ENCODE results near the gene TASOR. TPM values are rescaled to one million over a fixed set of nuclear protein-coding genes. Genes with fewer than 3 reads are reported as not detected.

The TASOR gene
- total RNA-seq, 1 donor from 2014 or later: 187 TPM

- no peak for FAIRE-seq
- DNase-seq (ENCODE audit: low spot score in 2 of 2): no peak
Observed at GRCh38 chr3:56691165-56692000, 8.3 kb upstream of the TASOR start.

- no peak for DNase-seq (ENCODE audit: low spot score in 2 of 2)
- no peak for FAIRE-seq
Observed at GRCh38 chr3:56689303-56689702, 6.2 kb upstream of the TASOR start.

- no peak for DNase-seq (ENCODE audit: low spot score in 2 of 2)
- no peak for FAIRE-seq
Observed at GRCh38 chr3:56688191-56688590, 5.1 kb upstream of the TASOR start.

- DNase-seq (ENCODE audit: low spot score in 2 of 2): no peak
- no peak for FAIRE-seq
Observed at GRCh38 chr3:56684029-56684428, 964 bp upstream of the TASOR start.

- FAIRE-seq (no peak), DNase-seq (ENCODE audit: low spot score in 2 of 2) (peak; percentile 51 to 64)
Observed at GRCh38 chr3:56682462-56683121, 473 bp downstream of the TASOR start.

- DNase-seq (ENCODE audit: low spot score in 2 of 2) (no peak), FAIRE-seq (no peak)
Observed at GRCh38 chr3:56681984-56682461, 1.0 kb downstream of the TASOR start.

- DNase-seq (ENCODE audit: low spot score in 2 of 2): no peak
- FAIRE-seq: no peak
Observed at GRCh38 chr3:56680054-56680580, 2.9 kb downstream of the TASOR start.

GRCh38 chr3:56677286-56677685, 5.8 kb downstream of the TASOR start:
- no peak for DNase-seq (ENCODE audit: low spot score in 2 of 2)
- no peak for FAIRE-seq

- no peak for DNase-seq (ENCODE audit: low spot score in 2 of 2)
- no peak for FAIRE-seq
Observed at GRCh38 chr3:56673781-56674457, 9.1 kb downstream of the TASOR start.

- no peak for FAIRE-seq
- no peak for DNase-seq (ENCODE audit: low spot score in 2 of 2)
Observed at GRCh38 chr3:56667973-56668579, 15.0 kb downstream of the TASOR start.

- DNase-seq (ENCODE audit: low spot score in 2 of 2) (no peak), FAIRE-seq (no peak)
Observed at GRCh38 chr3:56664823-56665222, 18.2 kb downstream of the TASOR start.

- no peak for DNase-seq (ENCODE audit: low spot score in 2 of 2)
- FAIRE-seq: no peak
Observed at GRCh38 chr3:56655709-56656108, 27.4 kb downstream of the TASOR start.

- FAIRE-seq: no peak
- DNase-seq (ENCODE audit: low spot score in 2 of 2): no peak
Observed at GRCh38 chr3:56654460-56654859, 28.6 kb downstream of the TASOR start.

- DNase-seq (ENCODE audit: low spot score in 2 of 2) (no peak), FAIRE-seq (no peak)
Observed at GRCh38 chr3:56645407-56645806, 37.7 kb downstream of the TASOR start.

- FAIRE-seq: no peak
- no peak for DNase-seq (ENCODE audit: low spot score in 2 of 2)
Observed at GRCh38 chr3:56633602-56634535, 49.2 kb downstream of the TASOR start.
